DMS114 treated with DMSO at 0.1 percent for 48 hours (cell line): Measurements from ENCODE around the gene ZNF276.
A peak's percentile ranks its signal among the peaks of the same experiment; 100 is the strongest.

Experiments
- DNase-seq: peaks from one replicate; lab custom pipeline; 2025; ENCODE audit not compliant: unreplicated experiment; lab: John Stamatoyannopoulos, UW

ZNF276 gene

GRCh38 chr16:89711601-89712273 lies 9.6 kb upstream of the ZNF276 start:
- no peak for DNase-seq

GRCh38 chr16:89712274-89712781 lies 9.0 kb upstream of the ZNF276 start:
- DNase-seq, result no peak

GRCh38 chr16:89716493-89716892 lies 4.8 kb upstream of the ZNF276 start:
- DNase-seq, result no peak

DNA sequence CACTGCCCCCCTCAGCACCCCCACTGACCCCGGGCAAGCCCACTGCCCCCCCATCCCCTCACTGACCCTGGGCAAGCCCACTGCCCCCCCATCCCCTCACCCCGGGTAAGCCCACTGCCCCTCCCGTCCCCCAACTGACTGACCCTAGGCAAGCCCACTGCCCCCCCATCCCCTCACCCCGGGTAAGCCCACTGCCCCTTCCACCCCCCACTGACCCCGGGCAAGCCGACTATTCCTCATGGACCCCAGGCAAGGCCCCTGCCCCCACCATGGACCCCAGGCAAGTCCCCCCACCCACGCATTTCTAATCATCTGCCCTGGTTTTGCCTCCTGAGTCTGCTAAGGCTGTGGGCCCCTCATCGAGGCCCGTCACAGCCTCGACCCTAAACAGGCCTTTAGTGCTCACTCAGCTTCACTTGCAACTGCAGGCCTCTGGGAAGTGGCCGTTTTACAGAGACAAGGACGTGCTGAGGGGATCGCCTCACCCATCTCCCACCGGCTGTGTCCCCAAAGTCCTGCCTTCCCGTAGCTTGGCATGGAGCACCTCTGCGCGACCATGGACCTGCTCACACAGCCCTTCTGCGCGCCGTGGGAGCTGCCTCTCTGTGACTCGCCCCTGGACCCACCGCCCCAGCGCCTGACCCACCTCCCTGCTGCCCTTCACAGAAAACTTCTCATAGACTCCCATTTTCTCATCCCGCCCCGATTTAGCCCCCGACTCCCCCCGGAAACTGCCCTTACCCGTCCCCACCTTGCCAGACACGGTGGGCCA lies 4.2 kb upstream of the ZNF276 start:
- no peak for DNase-seq

GRCh38 chr16:89717688-89718505 lies 3.4 kb upstream of the ZNF276 start:
- no peak for DNase-seq

DNA sequence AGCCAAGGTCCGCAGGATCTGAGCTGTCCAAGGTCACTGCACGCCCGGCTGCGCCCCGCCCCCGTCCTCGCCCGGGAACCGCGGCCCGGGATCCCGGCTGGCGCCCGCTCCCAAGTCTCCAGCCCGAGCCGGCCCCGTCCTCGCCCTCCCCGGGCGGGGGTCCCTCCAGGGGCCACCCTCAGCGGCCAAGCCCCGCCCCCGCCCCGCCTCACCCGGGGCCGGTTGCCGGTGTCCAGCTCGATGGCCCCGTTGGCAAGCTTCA lies 855 bp upstream of the ZNF276 start:
- DNase-seq, result no peak

- peak; percentile 27 for DNase-seq
Observed at GRCh38 chr16:89721546-89722391, 432 bp downstream of the ZNF276 start.

DNA sequence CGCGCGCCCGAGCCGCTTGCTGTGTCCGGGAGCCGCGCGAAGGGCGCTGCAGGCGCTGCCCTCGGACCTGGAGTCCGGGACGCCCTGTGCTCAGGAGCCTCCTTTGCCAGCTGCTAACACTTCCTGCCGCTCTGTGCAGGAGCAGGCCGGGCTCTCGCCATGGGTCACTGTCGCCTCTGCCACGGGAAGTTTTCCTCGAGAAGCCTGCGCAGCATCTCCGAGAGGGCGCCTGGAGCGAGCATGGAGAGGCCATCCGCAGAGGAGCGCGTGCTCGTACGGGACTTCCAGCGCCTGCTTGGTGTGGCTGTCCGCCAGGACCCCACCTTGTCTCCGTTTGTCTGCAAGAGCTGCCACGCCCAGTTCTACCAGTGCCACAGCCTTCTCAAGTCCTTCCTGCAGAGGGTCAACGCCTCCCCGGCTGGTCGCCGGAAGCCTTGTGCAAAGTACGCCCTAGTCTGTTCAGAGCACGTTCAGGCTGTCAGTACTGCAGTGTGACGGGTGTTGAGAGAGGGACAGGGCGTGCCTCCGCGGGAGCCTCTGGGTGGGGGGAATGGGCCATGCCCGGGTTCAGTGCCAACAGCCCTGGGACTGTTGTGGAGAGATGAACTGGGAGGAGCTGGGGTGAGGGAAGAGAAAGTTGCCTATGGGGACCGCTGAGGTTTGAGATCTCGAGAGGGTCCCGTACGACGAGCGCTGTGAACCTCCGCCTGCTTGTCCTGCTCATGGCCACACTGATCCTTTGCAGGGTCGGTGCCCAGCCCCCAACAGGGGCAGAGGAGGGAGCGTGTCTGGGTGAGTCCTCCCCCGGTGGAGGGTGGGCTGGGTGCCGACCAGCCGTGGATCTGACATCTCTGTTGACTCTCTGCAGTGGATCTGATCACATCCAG lies 1.3 kb downstream of the ZNF276 start:
- no peak for DNase-seq

- no peak for DNase-seq
Observed at GRCh38 chr16:89723279-89724250, 2.2 kb downstream of the ZNF276 start.

DNA sequence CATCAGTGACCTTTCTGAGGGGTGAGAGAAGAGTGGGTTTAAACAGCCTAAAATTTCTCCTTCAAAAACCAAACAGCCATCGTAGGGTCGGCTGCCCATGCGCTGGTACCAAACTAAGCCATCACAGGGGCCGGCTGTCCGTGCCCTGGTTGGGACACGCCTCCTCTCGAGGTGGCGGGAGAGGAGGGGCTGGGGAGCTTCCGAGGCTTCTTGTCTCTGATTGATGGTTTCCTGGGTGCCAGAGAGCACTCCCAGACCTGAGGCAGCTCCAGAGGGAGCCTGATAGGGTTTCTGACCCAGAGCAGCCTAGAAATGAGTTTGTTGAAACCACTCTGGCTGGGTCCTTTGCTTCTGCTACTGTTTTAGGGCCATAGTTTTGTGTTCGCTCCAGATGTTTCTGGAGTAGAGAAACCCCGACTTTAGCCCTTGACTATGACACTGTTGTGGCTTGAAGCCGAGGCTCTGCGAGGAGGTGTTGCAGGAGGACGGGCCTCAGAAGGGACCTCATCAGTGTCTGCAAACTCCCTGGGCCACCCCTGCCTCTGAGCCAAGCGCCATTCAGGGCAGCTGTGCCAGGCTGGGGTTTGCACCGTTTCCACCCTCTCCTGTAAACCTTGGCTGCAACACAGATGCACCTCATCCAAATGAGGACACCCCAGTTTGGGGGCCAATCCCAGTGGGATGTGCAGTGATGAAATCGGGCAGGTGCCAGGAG lies 6.2 kb downstream of the ZNF276 start:
- DNase-seq, result no peak

DNA sequence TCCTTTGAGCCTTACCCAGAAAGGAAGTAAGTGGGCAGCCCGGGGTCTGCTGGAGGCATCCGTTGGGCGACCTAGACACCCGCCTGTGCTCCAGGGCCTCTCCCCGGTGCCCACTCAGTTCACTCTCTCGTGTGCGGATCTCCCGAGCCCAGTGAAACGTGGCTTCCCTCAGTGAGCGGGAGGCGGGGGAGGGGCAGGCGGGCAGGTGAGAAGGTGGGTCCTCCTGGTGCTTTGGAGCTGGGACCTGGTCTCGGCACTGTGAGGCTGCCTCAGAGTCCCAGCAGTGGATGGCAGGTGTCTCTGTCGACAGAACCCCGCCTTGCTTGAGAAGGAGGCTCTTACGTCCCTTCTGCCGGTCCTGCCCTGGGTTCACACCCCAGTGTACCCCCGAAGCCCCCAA lies 8.0 kb downstream of the ZNF276 start:
- DNase-seq, result no peak

DNA sequence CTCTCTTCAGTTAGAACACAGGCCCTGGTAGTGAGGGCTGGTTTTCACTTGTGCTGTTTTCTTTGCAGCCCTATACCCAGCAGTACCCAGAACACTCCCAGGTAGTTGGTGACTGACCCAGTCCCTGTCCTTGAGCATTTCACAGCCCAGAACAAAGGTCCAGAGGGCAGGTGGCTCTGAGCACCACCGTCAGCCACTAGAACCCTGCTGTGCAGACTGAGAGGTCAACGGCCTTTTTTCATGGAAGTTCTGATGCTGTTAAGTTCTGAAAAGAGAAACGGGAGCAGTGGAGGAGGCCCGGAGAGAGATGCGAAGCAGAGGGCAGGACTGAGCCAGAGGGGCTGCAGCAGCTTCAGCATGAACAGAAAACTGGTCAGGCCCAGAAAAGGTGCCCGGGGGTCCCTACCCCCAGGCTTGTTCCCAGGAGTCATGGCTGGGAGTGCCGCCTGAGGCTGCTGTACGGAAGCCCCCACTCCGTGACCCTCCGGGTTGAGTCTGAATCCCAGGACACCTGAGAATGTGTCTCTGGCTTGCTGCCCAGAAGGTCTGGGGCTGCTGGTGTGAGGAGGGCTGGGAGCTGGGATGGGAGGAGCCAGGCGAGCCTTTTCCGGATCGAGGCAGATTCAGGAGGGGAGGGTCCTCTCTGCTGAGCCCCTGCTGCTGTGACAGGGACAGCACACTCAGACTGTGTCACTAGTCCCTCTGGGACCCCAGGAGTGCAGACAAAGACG lies 8.7 kb downstream of the ZNF276 start:
- DNase-seq, result no peak

GRCh38 chr16:89730610-89731234 lies 9.4 kb downstream of the ZNF276 start:
- no peak for DNase-seq

DNA sequence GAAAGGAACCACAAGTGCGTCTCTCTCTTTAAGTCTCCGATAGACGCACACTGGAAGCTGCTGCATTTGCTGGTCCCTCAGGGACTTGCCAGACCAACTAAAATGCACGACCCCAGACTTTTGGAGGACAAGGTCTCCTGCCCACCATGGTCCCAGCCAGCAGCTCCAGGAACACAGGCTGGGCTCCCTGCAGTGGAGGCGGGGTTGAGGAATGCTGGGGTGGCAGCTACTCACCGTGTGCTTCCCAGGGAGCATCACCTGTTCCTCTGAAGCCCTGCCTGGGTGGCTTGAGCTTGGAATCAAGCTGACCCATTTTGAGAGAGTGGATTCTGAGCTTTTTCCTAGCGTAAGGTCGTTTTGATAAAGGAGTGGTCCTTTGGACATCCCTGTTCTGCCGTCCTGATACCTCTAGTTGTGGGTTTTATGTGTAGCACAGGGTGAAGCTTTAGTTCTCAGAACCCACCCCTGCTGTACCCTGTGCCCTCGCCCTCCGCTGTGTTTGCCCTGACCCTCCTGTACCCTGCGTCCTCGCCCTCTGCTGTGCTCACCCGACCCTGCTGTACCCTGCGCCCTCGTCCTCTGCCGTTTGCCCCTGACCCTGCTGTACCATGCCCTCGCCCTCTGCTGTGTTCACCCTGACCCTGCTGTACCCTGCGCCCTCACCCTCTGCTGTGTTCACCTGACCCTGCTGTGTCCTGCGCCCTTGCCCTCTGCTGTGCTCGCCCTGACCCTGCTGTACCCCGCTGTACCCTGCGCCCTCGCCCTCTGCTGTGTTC lies 11.0 kb downstream of the ZNF276 start:
- DNase-seq, result no peak

GRCh38 chr16:89732918-89733242 lies 11.5 kb downstream of the ZNF276 start:
- no peak for DNase-seq

- DNase-seq, result no peak
Observed at GRCh38 chr16:89733322-89733721, 12.0 kb downstream of the ZNF276 start.
